Smooth muscle cell (in vitro differentiated cells): Measurements from ENCODE around the gene CYP26B1. TPM values are rescaled to one million over a fixed set of nuclear protein-coding genes. Genes with fewer than 3 reads are reported as not detected.

ENCODE experiments used
- DNase-seq: peaks from one replicate; lab custom pipeline; 2025; ENCODE audit not compliant: unreplicated experiment; lab: John Stamatoyannopoulos, UW
- H2AFZ ChIP-seq: fragments of 200-600 bp; sonication (generic); 2 replicates; pipeline ENCODE4 v1.6.0; 2016; ENCODE audit warnings: antibody characterized with exemption, low read depth, mild to moderate bottlenecking
- H3F3A ChIP-seq: fragments of 200-600 bp; sonication (generic); 2 replicates; pipeline ENCODE4 v1.6.0; 2017; ENCODE audit warnings: antibody characterized with exemption, low read depth
- H3K27ac ChIP-seq: fragments of 200-600 bp; sonication (generic); 2 replicates; pipeline ENCODE4 v1.5.1; 2016; ENCODE audit warnings: low read depth, mild to moderate bottlenecking
- H3K27me3 ChIP-seq: fragments of 200-600 bp; sonication (generic); 2 replicates; pipeline ENCODE4 v1.6.1; 2016; ENCODE audit warnings: low read depth, mild to moderate bottlenecking
- H3K36me3 ChIP-seq: fragments of 200-600 bp; sonication (generic); 2 replicates; pipeline ENCODE4 v1.5.1; 2016; ENCODE audit warnings: low read depth
- H3K4me1 ChIP-seq: fragments of 200-600 bp; sonication (generic); 2 replicates; pipeline ENCODE4 v1.5.1; 2016; ENCODE audit warnings: low read depth
- H3K4me2 ChIP-seq: fragments of 200-600 bp; sonication (generic); 2 replicates; pipeline ENCODE4 v1.6.0; 2016; ENCODE audit warnings: mild to moderate bottlenecking
- H3K4me3 ChIP-seq: fragments of 200-600 bp; sonication (generic); 2 replicates; pipeline ENCODE4 v1.5.1; 2016; ENCODE audit warnings: mild to moderate bottlenecking
- H3K79me2 ChIP-seq: fragments of 200-600 bp; sonication (generic); 2 replicates; pipeline ENCODE4 v1.6.0; 2016; ENCODE audit warnings: low read depth, mild to moderate bottlenecking
- H3K9ac ChIP-seq: fragments of 200-600 bp; sonication (generic); 2 replicates; pipeline ENCODE4 v1.6.0; 2016; ENCODE audit warnings: low read depth
- H3K9me3 ChIP-seq: fragments of 200-600 bp; sonication (generic); replicated peaks from 2 replicates; pipeline ENCODE4 v1.5.1; 2016; ENCODE audit warnings: low read depth
- H4K20me1 ChIP-seq: fragments of 200-600 bp; sonication (generic); 2 replicates; pipeline ENCODE4 v1.6.0; 2016; ENCODE audit warnings: low read depth
- WGBS: methylation state at CpG from one replicate; pipeline ENCODE4 v1.1.7; 2016; ENCODE audit warnings: low lambda C conversion rate; 5-methylcytosine and 5-hydroxymethylcytosine counted together
- polyA plus RNA-seq: library from polyadenylated mRNA; unstranded; fragments of >200 nt; fragmentation: Nextera tagmentation; extraction: Ambion mirVana; gene quantifications from 2 replicates; pipeline ENCODE4 v1.2.1, GENCODE V29; 2016
- total RNA-seq: library from RNA; depleted of rRNA; stranded (reverse); fragments of >200 nt; gene quantifications from 2 replicates; pipeline ENCODE4 v1.2.3, GENCODE V29; 2014
- TF ChIP-seq, protein P1 (sequence below): fragments of 200-600 bp; sonication (generic); IDR thresholded peaks from 2 replicates; pipeline ENCODE4 v1.5.1; 2017; ENCODE audit warnings: borderline replicate concordance, mild to moderate bottlenecking, antibody characterized with exemption; ENCODE audit not compliant: insufficient read depth, poor library complexity, severe bottlenecking

The CYP26B1 gene
- total and polyA plus RNA-seq, 2 experiments from 2014 or later, result 0.48 to 1.1 TPM

DNA sequence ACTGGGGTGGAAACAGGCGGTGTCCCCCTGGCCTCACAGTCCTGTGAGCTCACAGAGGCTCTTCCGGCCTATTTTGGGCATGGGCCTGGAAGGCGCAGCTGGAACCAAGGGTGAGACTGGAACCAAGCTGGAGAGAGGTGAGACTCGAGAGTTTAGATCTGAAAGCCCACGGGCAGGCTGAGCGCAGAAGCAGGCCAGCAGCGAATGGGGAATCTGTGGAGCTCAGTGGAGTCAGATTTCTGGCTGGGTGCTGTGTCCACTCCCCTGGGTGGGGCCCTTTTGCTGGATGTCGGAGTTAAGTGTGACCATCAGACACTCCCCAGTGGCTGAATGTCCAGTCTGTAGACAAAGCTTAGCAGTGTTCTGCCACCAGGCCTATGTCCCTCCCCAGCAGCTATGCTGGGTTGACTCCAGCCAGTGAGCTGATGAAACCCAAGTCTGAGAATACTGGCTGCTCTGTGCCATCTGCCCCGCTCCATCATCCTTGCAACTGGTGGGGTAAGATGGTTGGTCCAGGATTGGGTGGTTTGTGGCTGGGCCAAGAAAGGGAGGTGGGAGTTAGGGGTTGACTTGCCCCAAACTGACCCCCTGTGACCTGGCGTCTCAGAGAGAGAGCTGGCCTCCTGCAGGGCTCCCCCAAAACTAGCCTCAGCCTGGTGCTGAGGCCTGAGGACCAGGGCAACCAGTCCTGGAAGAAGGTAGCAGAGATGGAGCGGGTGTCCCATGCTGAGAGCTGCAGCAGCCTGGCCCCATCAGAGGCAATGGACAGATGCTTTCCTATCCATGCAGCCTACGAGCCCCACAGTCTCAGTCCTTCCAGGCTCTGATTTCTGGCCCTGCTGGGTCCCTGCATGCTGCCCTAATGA lies 34.4 kb downstream of the CYP26B1 start:
- no peaks in the 10 kb centered on the region for H3K36me3 ChIP-seq
- no peak overlapping the region for H2AFZ ChIP-seq
- no peak overlapping the region for H3K9ac ChIP-seq
- H3F3A ChIP-seq, result no peaks in the 10 kb centered on the region
- H3K27me3 ChIP-seq, result no peaks in the 10 kb centered on the region
- no peak overlapping the region for H3K4me3 ChIP-seq
- no peaks in the 10 kb centered on the region for H3K9me3 ChIP-seq
- DNase-seq, result no peak
- H4K20me1 ChIP-seq, result no peaks in the 10 kb centered on the region
- H3K79me2 ChIP-seq, result no peaks in the 10 kb centered on the region
- H3K4me2 ChIP-seq, result no peak overlapping the region
- H3K4me1 ChIP-seq, result no peaks in the 10 kb centered on the region
- TF ChIP-seq, protein P1, sequence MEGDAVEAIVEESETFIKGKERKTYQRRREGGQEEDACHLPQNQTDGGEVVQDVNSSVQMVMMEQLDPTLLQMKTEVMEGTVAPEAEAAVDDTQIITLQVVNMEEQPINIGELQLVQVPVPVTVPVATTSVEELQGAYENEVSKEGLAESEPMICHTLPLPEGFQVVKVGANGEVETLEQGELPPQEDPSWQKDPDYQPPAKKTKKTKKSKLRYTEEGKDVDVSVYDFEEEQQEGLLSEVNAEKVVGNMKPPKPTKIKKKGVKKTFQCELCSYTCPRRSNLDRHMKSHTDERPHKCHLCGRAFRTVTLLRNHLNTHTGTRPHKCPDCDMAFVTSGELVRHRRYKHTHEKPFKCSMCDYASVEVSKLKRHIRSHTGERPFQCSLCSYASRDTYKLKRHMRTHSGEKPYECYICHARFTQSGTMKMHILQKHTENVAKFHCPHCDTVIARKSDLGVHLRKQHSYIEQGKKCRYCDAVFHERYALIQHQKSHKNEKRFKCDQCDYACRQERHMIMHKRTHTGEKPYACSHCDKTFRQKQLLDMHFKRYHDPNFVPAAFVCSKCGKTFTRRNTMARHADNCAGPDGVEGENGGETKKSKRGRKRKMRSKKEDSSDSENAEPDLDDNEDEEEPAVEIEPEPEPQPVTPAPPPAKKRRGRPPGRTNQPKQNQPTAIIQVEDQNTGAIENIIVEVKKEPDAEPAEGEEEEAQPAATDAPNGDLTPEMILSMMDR, result no peak
- no peak overlapping the region for H3K27ac ChIP-seq
- WGBS, result 91% methylated on average over 12 of the region's 12 CpGs

DNA sequence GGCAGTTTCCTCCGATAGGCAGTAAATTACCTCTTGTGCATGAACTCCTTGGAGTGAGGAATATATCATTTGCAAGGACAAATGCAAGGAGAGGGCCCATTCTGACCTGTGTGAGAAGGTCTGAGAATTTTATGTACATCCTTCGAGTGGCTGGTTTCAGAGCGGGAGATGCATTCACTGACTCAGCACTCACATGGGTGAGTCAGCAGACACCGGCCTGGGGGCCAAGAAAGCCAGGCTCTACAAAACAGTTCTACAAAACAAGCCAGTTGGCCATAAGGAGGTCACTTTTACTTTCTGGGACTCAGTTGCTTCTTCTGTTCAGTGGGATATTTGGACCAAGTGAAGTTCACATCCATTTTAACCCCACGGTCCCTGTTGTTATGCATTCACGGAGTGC lies 35.3 kb downstream of the CYP26B1 start:
- no peak for DNase-seq
- 69% methylated on average over 6 of the region's 6 CpGs for WGBS
- no peaks in the 10 kb centered on the region for H3K4me1 ChIP-seq
- H3K4me2 ChIP-seq, result no peak overlapping the region
- no peak overlapping the region for H3K9ac ChIP-seq
- no peaks in the 10 kb centered on the region for H4K20me1 ChIP-seq
- no peak overlapping the region for H3K27ac ChIP-seq
- no peak overlapping the region for H2AFZ ChIP-seq
- H3K79me2 ChIP-seq, result no peaks in the 10 kb centered on the region
- H3K27me3 ChIP-seq, result no peaks in the 10 kb centered on the region
- no peaks in the 10 kb centered on the region for H3F3A ChIP-seq
- H3K4me3 ChIP-seq, result no peak overlapping the region
- no peaks in the 10 kb centered on the region for H3K36me3 ChIP-seq
- TF ChIP-seq, protein P1, result no peak
- no peaks in the 10 kb centered on the region for H3K9me3 ChIP-seq

DNA sequence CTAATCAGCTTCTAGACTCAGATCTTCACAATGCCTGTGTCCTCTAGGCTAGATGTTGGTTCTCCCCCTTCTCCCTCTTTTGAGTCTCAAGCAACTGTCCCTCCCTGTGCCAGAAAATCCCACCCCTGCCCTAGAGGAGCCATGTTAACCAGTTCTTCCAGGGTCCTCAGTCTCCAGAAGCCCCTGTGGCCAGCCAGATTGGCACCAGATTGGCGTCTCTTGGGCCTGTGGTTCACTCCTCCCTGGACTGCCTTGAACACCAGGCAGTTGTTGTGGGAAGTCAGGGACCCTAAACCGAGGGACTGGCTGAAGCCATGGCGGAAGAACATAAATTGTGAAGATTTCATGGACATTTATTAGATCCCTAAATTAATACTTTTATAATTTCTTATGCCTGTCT lies 36.6 kb downstream of the CYP26B1 start:
- Histone ChIP-seq H3K36me3 (no peaks in the 10 kb centered on the region), H3K9ac (no peak overlapping the region), H3K4me2 (no peak overlapping the region), H3K79me2 (no peaks in the 10 kb centered on the region), H3K27ac (no peak overlapping the region), H3F3A (no peaks in the 10 kb centered on the region), H3K27me3 (peaks cover 5% of the 10 kb centered on the region), H3K4me3 (no peak overlapping the region), H3K4me1 (no peaks in the 10 kb centered on the region), H4K20me1 (no peaks in the 10 kb centered on the region), H2AFZ (no peak overlapping the region), H3K9me3 (no peaks in the 10 kb centered on the region)
- TF ChIP-seq, protein P1, result no peak
- DNase-seq, result no peak
- WGBS, result 95% methylated on average over 3 of the region's 3 CpGs

DNA sequence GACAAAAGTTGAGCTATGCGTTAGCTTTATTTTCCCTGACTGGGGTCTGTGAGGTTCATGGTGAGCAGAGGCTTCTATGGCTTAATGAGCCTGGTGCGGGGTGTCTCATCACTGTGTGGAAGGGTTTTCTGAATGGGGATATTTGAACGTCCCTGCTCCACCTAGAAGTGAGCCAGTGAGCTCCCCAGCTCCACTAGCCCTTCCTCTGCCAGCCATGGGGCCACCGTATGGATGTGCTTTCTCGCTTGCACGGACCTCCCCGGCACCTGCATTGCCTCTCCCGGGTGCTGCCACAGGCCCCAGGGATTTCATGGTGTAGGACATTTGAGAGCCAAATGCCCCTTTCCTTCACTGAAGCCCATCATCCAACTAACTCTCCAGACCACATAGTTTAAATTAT lies 37.8 kb downstream of the CYP26B1 start:
- H3K9ac ChIP-seq, result no peak overlapping the region
- H3K27ac ChIP-seq, result no peak overlapping the region
- H3K9me3 ChIP-seq, result no peaks in the 10 kb centered on the region
- H3K4me3 ChIP-seq, result no peak overlapping the region
- no peaks in the 10 kb centered on the region for H3F3A ChIP-seq
- H3K27me3 ChIP-seq, result peaks cover 5% of the 10 kb centered on the region
- no peaks in the 10 kb centered on the region for H4K20me1 ChIP-seq
- DNase-seq, result no peak
- TF ChIP-seq, protein P1, result no peak
- H3K36me3 ChIP-seq, result no peaks in the 10 kb centered on the region
- no peaks in the 10 kb centered on the region for H3K4me1 ChIP-seq
- H3K79me2 ChIP-seq, result no peaks in the 10 kb centered on the region
- 95% methylated on average over 8 of the region's 8 CpGs for WGBS
- no peak overlapping the region for H2AFZ ChIP-seq
- H3K4me2 ChIP-seq, result no peak overlapping the region
